Kidney epithelial cell (primary cell): ENCODE results near the gene C16orf89. TPM values are rescaled to one million over a fixed set of nuclear protein-coding genes. Genes with fewer than 3 reads are reported as not detected.

Experiments used
- DNase-seq: peaks from one replicate; pipeline ENCODE4 v3.0.0-alpha.2; 2010; ENCODE audit warnings: low read depth
- H3K27me3 ChIP-seq: 2 replicates; pipeline ENCODE4 v1.6.0; 2011; ENCODE audit warnings: low read length; ENCODE audit not compliant: control insufficient read depth, insufficient read depth
- H3K36me3 ChIP-seq: 2 replicates; pipeline ENCODE4 v1.5.1; 2011; ENCODE audit warnings: low read length; ENCODE audit not compliant: control insufficient read depth, insufficient read depth
- H3K4me3 ChIP-seq: 2 replicates; pipeline ENCODE4 v1.5.1; 2011; ENCODE audit warnings: low read depth, mild to moderate bottlenecking, control low read depth, low read length
- CTCF ChIP-seq: IDR thresholded peaks from 2 replicates; pipeline ENCODE4 v1.5.1; 2011; ENCODE audit warnings: mild to moderate bottlenecking, moderate library complexity, low read length, control low read depth, inconsistent platforms; ENCODE audit not compliant: insufficient read depth, poor library complexity, severe bottlenecking
- total RNA-seq: library from RNA; depleted of rRNA; stranded (reverse); fragments of >200 nt; gene quantifications from 2 replicates; pipeline ENCODE4 v1.2.3, GENCODE V29; 2015

The C16orf89 gene
- total RNA-seq, 1 donor from 2014 or later = 1.0 TPM

- TF ChIP-seq CTCF = no peak
- peaks cover 20% of the 10 kb centered on the region for H3K27me3 ChIP-seq
- no peaks in the 10 kb centered on the region for H3K36me3 ChIP-seq
- H3K4me3 ChIP-seq = no peak overlapping the region
- no peak for DNase-seq
These were observed 755 bp upstream of the C16orf89 start for GRCh38 chr16:5066511-5066910.

- Histone ChIP-seq H3K4me3 (no peak overlapping the region), H3K36me3 (no peaks in the 10 kb centered on the region), H3K27me3 (peaks cover 20% of the 10 kb centered on the region)
- DNase-seq = no peak
- no peak for TF ChIP-seq CTCF
These were observed 430 bp downstream of the C16orf89 start for GRCh38 chr16:5065326-5065725.

GRCh38 chr16:5064915-5065314 lies 841 bp downstream of the C16orf89 start:
- TF ChIP-seq CTCF = no peak
- H3K27me3 ChIP-seq = peaks cover 20% of the 10 kb centered on the region
- H3K36me3 ChIP-seq = no peaks in the 10 kb centered on the region
- no peak for DNase-seq
- no peak overlapping the region for H3K4me3 ChIP-seq

GRCh38 chr16:5062790-5063765 lies 2.7 kb downstream of the C16orf89 start:
- TF ChIP-seq CTCF = no peak
- Histone ChIP-seq H3K27me3 (peaks cover 20% of the 10 kb centered on the region), H3K4me3 (no peak overlapping the region), H3K36me3 (no peaks in the 10 kb centered on the region)
- DNase-seq = no peak

- DNase-seq = no peak
- no peak for TF ChIP-seq CTCF
- no peaks in the 10 kb centered on the region for H3K36me3 ChIP-seq
These were observed 3.7 kb downstream of the C16orf89 start for GRCh38 chr16:5062051-5062450.

More at GRCh38 chr16:5062051-5062450, 3.7 kb downstream of the C16orf89 start:
- Histone ChIP-seq H3K27me3 (peaks cover 20% of the 10 kb centered on the region), H3K4me3 (no peak overlapping the region)
